Calu3 (cell line): ENCODE data around the gene KLHDC8B. TPM values are rescaled to one million over a fixed set of nuclear protein-coding genes. Genes with fewer than 3 reads are reported as not detected.

Experiments used
- BruUV-seq: library from RNA; stranded (reverse); fragments of 400-500 nt; replicated peaks from 2 replicates; lab custom pipeline; 2021; lab: Mats Ljungman, UMichigan
- CTCF ChIA-PET: fragments of 300-600 bp; sonication (Branson Sonifier 250); formaldehyde crosslinking; loops from one replicate; lab custom pipeline; 2022; ENCODE audit warnings: antibody characterized with exemption; lab: Charles Lee
- DNase-seq: peaks from one replicate; pipeline ENCODE4 v3.0.0; 2022
- H3K27ac Mint-ChIP-seq: one replicate; pipeline ENCODE4 v1.8.0; 2022; ENCODE audit warnings: mixed read lengths; ENCODE audit not compliant: unreplicated experiment
- H3K27me3 Mint-ChIP-seq: one replicate; pipeline ENCODE4 v1.8.0; 2022; ENCODE audit warnings: mixed read lengths; ENCODE audit not compliant: unreplicated experiment
- H3K36me3 Mint-ChIP-seq: one replicate; pipeline ENCODE4 v1.8.0; 2022; ENCODE audit warnings: mild to moderate bottlenecking, moderate library complexity, mixed read lengths; ENCODE audit not compliant: insufficient read depth, unreplicated experiment
- H3K4me1 Mint-ChIP-seq: one replicate; pipeline ENCODE4 v1.8.0; 2022; ENCODE audit warnings: mild to moderate bottlenecking, low read depth, mixed read lengths; ENCODE audit not compliant: unreplicated experiment
- H3K4me3 Mint-ChIP-seq: one replicate; pipeline ENCODE4 v1.8.0; 2022; ENCODE audit warnings: mild to moderate bottlenecking, low read depth, moderate library complexity, mixed read lengths; ENCODE audit not compliant: unreplicated experiment
- H3K9me3 Mint-ChIP-seq: one replicate; pipeline ENCODE4 v1.8.0; 2022; ENCODE audit warnings: low read depth, mixed read lengths; ENCODE audit not compliant: unreplicated experiment
- CTCF ChIP-seq: fragments of 200-600 bp; IDR thresholded peaks from one replicate; pipeline ENCODE4 v1.8.0; 2022; ENCODE audit warnings: antibody characterized with exemption; ENCODE audit not compliant: unreplicated experiment
- intact Hi-C: fragments of 100-400 bp; cut with micrococcal nuclease; formaldehyde crosslinking; loops from one replicate; pipeline ENCODE4 v1.10.0; 2022; ENCODE audit not compliant: unreplicated experiment
- total RNA-seq: library from RNA; stranded (reverse); gene quantifications from 2 replicates; pipeline ENCODE4 v1.2.3, GENCODE V29; 2022

Gene KLHDC8B
- total RNA-seq, 1 experiment from 2014 or later = 5.4 TPM

GRCh38 chr3:49191741-49192140 lies 20.3 kb downstream of the KLHDC8B start:
- CTCF ChIA-PET = no interaction called here
- BruUV-seq = no TSS peak
- DNase-seq = no peak
- Mint-ChIP-seq H3K4me3 (no peak overlapping the region), H3K27me3 (no peaks in the 10 kb centered on the region), H3K9me3 (no peaks in the 10 kb centered on the region), H3K36me3 (no peaks in the 10 kb centered on the region), H3K4me1 (no peaks in the 10 kb centered on the region), H3K27ac (no peak overlapping the region)
- intact Hi-C loops = no loop called here
- no peak for TF ChIP-seq CTCF

DNA sequence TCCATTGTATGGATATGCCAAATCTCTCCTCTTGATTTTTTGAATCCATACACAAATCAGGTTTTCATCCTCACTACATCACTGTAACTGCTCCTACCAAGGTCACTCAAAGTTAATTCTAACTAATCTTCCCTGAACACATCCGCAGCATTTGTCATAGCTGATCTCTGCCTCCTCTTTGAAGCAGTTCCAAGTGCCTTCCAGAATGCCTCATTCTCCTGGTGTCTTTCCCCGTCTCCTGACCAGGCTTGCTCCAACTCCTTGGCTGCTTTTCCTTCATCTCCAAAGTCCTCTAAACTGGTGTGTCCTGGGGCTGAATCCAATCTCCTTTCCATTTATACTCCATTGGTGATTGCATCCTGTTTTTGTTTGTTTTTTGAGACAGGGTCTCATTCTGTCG lies 26.8 kb downstream of the KLHDC8B start:
- Mint-ChIP-seq H3K36me3 (no peaks in the 10 kb centered on the region), H3K27ac (no peak overlapping the region), H3K9me3 (no peaks in the 10 kb centered on the region), H3K4me1 (no peaks in the 10 kb centered on the region), H3K27me3 (no peaks in the 10 kb centered on the region), H3K4me3 (no peak overlapping the region)
- no peak for DNase-seq
- intact Hi-C loops = no loop called here
- CTCF ChIA-PET = interaction anchor here (0.6 kb wide), 1 partner anchor 13 kb away, joined by 3 read pairs; no protein-coding TSS in a partner anchor
- no peak for TF ChIP-seq CTCF
- BruUV-seq = no TSS peak

- no peak for TF ChIP-seq CTCF
- intact Hi-C loops = no loop called here
These were observed 27.3 kb downstream of the KLHDC8B start for GRCh38 chr3:49198611-49199230.

DNA sequence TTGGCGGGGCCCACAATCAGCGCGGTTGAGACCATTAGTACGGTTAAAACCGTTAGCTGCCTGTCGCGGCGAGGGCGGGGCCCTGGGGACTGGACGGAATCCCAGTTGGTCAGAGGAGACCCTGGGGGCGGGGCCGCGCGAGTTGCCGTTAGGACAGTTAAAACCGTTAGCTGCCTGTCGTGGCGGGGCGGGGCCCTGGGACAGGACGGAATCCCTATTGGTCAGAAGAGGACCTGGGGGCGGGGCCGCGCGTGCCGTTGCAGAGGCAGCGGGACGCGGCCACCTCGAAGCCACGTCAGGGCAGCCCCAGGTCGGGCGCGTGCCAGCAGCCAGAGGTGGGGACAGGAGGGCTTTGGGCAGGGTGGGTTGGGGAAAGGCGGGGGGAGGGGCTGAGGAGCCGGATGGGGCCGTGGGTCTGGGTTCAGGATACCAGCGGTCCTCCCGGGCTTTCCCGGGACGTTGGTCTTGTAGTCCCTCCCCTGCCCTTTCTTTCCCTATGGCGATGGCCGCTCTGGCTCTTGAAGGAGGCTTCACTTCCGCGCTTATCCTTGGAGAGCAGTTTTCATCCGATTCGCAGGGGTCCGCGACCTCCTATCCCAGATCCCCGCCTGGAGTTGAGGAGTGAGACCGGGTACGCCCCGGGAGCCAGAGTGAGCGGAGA lies 28.0 kb downstream of the KLHDC8B start:
- H3K4me1 Mint-ChIP-seq = no peaks in the 10 kb centered on the region
- H3K27ac Mint-ChIP-seq = no peak overlapping the region
- H3K9me3 Mint-ChIP-seq = no peaks in the 10 kb centered on the region
- intact Hi-C loops = no loop called here
- TF ChIP-seq CTCF = no peak
- no peaks in the 10 kb centered on the region for H3K36me3 Mint-ChIP-seq
- no peaks in the 10 kb centered on the region for H3K27me3 Mint-ChIP-seq
- CTCF ChIA-PET = interaction anchor here (0.6 kb wide), 1 partner anchor 118 kb away, joined by 11 read pairs; no protein-coding TSS in a partner anchor
- H3K4me3 Mint-ChIP-seq = no peak overlapping the region
- no peak for DNase-seq
- no TSS peak for BruUV-seq

More at GRCh38 chr3:49198611-49199230, 27.3 kb downstream of the KLHDC8B start:
- Mint-ChIP-seq H3K4me3 (no peak overlapping the region), H3K27me3 (no peaks in the 10 kb centered on the region), H3K36me3 (no peaks in the 10 kb centered on the region), H3K4me1 (no peaks in the 10 kb centered on the region), H3K9me3 (no peaks in the 10 kb centered on the region), H3K27ac (no peak overlapping the region)
- BruUV-seq = no TSS peak
- CTCF ChIA-PET = interaction anchor here (0.6 kb wide), 2 partner anchors 13 to 118 kb away, joined by 3 to 11 read pairs; no protein-coding TSS in a partner anchor
- no peak for DNase-seq
